ENCODE results near the gene HAAO. TPM values are rescaled to one million over a fixed set of nuclear protein-coding genes. Genes with fewer than 3 reads are reported as not detected.

Gene HAAO
- total RNA-seq, 1 donor from 2014 or later: 4.9 TPM

DNA sequence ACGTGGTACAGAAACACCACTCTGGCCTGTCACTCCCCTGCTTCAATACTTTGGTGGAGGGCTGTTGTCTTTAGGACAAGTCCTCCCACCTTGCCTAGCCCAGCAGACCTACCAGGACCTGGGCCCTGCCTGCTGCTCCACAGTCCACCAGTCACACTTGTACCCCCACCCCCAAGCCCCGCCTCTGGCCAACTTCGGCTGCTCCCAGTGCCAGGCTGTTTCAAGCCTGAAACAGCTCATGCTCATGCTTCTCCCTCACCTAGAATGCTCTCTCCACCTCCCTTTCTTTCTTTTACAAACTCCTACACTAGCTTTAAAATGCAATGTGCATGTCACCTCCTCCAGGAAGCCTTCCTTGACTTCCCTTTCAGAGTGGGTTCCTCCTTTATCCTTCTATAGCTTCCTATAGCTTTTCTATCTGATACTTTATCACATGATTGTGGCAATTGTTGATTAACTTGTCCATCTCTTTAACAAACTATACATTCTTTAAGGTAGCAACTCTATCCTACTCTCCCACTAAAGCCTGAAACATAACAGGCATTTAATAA lies 23.6 kb downstream of the HAAO start:
- H3K4me3 Mint-ChIP-seq: no peak overlapping the region
- H3K36me3 Mint-ChIP-seq (ENCODE audit: low read depth): no peaks in the 10 kb centered on the region
- H3K27ac Mint-ChIP-seq (ENCODE audit: unreplicated experiment): no peak overlapping the region
- H3K9me3 Mint-ChIP-seq: no peaks in the 10 kb centered on the region
- TF ChIP-seq, protein P1, sequence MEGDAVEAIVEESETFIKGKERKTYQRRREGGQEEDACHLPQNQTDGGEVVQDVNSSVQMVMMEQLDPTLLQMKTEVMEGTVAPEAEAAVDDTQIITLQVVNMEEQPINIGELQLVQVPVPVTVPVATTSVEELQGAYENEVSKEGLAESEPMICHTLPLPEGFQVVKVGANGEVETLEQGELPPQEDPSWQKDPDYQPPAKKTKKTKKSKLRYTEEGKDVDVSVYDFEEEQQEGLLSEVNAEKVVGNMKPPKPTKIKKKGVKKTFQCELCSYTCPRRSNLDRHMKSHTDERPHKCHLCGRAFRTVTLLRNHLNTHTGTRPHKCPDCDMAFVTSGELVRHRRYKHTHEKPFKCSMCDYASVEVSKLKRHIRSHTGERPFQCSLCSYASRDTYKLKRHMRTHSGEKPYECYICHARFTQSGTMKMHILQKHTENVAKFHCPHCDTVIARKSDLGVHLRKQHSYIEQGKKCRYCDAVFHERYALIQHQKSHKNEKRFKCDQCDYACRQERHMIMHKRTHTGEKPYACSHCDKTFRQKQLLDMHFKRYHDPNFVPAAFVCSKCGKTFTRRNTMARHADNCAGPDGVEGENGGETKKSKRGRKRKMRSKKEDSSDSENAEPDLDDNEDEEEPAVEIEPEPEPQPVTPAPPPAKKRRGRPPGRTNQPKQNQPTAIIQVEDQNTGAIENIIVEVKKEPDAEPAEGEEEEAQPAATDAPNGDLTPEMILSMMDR (conservative IDR thresholded peaks at IDR 0.05): no peak
- no peaks in the 10 kb centered on the region for H3K27me3 Mint-ChIP-seq (ENCODE audit: low read depth)
- no peaks in the 10 kb centered on the region for H3K4me1 Mint-ChIP-seq
- no peak for DNase-seq (ENCODE audit: low read depth, low spot score)

DNA sequence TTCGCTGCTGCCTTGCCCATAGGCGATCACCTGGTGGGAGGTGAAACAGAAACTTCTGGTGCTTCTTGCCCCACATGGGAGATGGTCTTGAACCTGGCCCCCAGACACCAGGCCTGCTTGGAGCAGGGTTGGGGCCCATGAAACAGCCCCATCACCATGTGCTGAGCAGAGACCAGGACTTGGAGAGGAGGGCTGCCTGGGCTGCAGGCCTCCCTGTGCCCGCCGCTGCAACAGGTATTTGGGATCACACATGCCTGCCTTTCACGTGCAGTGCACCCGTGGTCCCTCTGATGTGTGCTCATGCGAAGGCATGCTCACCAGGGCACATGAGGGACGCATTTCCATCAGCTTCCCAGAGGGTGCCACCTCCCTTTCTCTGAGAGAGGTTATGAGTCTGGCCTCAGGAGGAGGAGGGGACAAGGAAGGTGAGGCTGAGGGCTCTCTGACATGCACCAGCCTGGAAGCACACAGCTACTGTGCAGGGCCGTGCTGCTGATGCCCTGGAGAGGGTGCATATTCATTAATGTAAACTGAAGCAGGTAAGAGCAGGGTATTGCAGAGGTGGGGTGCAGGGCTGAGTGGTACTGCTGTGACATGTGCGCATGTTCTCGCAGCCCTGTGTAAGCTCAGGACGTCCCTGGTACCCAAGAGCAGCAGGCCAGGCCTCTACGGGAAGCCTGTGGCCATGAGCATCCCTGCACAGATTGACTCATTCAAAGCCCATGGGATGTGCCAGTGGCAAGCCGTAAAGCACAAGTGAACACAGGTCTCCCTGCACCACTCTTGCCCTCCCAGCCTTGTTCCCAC lies 24.3 kb downstream of the HAAO start:
- no peak for DNase-seq (ENCODE audit: low read depth, low spot score)
- H3K27ac Mint-ChIP-seq (ENCODE audit: unreplicated experiment): no peak overlapping the region

DNA sequence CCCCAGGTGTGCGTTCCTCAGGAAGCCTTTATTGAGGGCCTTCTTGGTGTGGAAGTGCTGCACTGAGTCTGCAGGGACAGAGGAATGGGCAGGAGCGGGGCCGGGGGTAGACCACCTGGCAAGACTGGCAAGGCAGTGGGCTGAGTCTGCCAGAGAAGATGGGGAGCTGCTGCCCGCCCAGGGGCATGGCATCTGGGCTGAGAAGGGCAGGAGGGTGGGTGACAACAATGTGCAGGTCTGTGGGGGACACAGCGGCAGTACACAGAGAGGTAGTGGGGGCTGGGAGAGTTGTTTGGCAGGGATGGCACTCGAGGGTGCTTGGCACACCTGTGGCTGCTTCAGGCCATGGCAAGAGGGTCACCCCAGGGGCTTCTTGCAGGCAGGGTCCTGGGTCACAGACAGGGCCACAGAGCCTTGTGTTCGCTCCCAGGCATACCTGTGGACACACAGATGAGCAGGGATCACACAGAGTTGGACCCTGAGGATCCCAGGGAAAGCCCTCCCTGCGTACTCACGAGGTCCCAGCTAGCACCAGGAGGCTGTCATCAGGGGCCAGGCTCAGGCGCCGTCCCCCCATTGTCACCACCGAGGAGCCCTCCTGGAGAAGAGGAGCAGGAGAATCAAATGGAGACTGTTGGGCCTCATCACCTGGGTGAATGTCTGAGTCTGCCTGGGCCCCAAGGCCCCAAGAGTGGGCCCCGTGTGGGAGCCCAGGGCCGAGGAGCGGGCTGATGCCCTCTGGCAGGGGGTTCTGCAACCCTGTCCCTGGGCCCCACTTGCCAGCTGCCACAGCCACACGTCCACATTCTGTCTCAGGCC lies 25.1 kb downstream of the HAAO start:
- Mint-ChIP-seq H3K4me3 (no peak overlapping the region), H3K27ac (ENCODE audit: unreplicated experiment) (peak overlapping the region; percentile 28)

More for the DNA sequence above, 24.3 kb downstream of the HAAO start:
- Mint-ChIP-seq H3K27me3 (ENCODE audit: low read depth) (no peaks in the 10 kb centered on the region), H3K4me3 (no peak overlapping the region), H3K9me3 (no peaks in the 10 kb centered on the region), H3K36me3 (ENCODE audit: low read depth) (peaks cover under 1% of the 10 kb centered on the region), H3K4me1 (no peaks in the 10 kb centered on the region)
- TF ChIP-seq, protein P1 (conservative IDR thresholded peaks at IDR 0.05): no peak

DNA sequence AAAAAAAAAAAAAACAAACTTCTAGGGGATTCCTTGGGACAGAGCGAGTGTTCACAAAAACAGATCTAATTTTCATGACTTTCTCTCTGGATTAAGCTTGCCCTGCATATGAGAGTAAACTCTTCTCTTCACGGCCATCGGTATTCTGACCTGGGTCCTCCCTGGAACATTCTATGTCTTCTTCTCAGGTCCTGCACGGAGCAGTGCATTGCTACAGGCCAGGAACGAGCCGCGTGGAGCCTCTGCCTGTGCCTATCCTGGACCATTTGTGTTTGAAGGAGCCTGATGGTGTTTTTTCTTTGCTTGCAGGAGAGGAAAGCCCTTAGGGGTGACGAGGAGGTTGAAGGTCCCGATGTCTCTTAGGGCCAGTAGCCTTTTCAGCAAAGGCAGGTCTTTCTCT lies 26.7 kb downstream of the HAAO start:
- Mint-ChIP-seq H3K4me3 (no peak overlapping the region), H3K27me3 (ENCODE audit: low read depth) (no peaks in the 10 kb centered on the region), H3K36me3 (ENCODE audit: low read depth) (peaks cover 4% of the 10 kb centered on the region), H3K27ac (ENCODE audit: unreplicated experiment) (peak overlapping the region; percentile 43), H3K4me1 (no peaks in the 10 kb centered on the region), H3K9me3 (no peaks in the 10 kb centered on the region)
- DNase-seq (ENCODE audit: low read depth, low spot score): no peak
- TF ChIP-seq, protein P1 (conservative IDR thresholded peaks at IDR 0.05): no peak

More for the DNA sequence above, 25.1 kb downstream of the HAAO start:
- Mint-ChIP-seq H3K9me3 (no peaks in the 10 kb centered on the region), H3K36me3 (ENCODE audit: low read depth) (peaks cover 4% of the 10 kb centered on the region), H3K27me3 (ENCODE audit: low read depth) (no peaks in the 10 kb centered on the region), H3K4me1 (no peaks in the 10 kb centered on the region)
- DNase-seq (ENCODE audit: low read depth, low spot score): no peak
- TF ChIP-seq, protein P1 (conservative IDR thresholded peaks at IDR 0.05): no peak

DNA sequence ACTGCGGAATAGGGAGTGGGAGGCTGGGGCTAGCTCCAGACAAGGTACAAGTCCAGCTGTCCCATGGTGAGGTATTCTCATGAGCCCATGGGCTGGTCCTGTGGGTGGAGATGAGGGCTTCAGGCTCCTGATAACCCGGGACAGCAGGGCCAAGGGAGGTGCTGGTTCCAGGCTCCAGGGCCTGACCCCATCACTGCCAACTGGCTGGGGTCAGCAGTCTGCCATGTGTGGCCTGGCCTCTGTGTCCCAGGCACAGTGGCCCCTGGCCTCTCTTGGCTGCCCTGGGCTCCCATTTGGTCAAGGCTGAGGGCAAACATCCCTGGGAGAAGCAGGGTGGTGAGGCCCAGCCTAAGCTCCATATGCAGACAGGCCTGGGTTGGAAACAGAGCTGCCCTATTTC lies 27.5 kb downstream of the HAAO start:
- Mint-ChIP-seq H3K27me3 (ENCODE audit: low read depth) (no peaks in the 10 kb centered on the region), H3K36me3 (ENCODE audit: low read depth) (peaks cover 4% of the 10 kb centered on the region), H3K27ac (ENCODE audit: unreplicated experiment) (no peak overlapping the region), H3K9me3 (no peaks in the 10 kb centered on the region), H3K4me3 (no peak overlapping the region), H3K4me1 (no peaks in the 10 kb centered on the region)
- DNase-seq (ENCODE audit: low read depth, low spot score): no peak
- TF ChIP-seq, protein P1 (conservative IDR thresholded peaks at IDR 0.05): no peak

Data from neural crest cell (in vitro differentiated cells).